ENCODE results near the gene CDC20.

CDC20 gene

GRCh38 chr1:43354471-43354870 is 4.3 kb upstream of the CDC20 start:
- TF ChIP-seq SIN3A (IDR thresholded peaks at IDR 0.05; ENCODE audit: borderline replicate concordance, insufficient read depth, low read length) (no peak), TAF1 (IDR thresholded peaks at IDR 0.05; ENCODE audit: borderline replicate concordance, insufficient read depth, low read length) (no peak), POLR2AphosphoS5 (IDR thresholded peaks at IDR 0.05; ENCODE audit: low read depth, low read length) (no peak), REST (IDR thresholded peaks at IDR 0.05; ENCODE audit: insufficient read depth in 1 of 2, low read depth in 2 of 2, low read length in 2 of 2) (no peak), FOXP2 (optimal IDR thresholded peaks at IDR 0.05; ENCODE audit: borderline replicate concordance, extremely low read depth, extremely low read length, insufficient read depth) (no peak)

GRCh38 chr1:43354936-43355335 is 3.8 kb upstream of the CDC20 start:
- TF ChIP-seq FOXP2 (optimal IDR thresholded peaks at IDR 0.05; ENCODE audit: borderline replicate concordance, extremely low read depth, extremely low read length, insufficient read depth) (no peak), POLR2AphosphoS5 (IDR thresholded peaks at IDR 0.05; ENCODE audit: low read depth, low read length) (no peak), SIN3A (IDR thresholded peaks at IDR 0.05; ENCODE audit: borderline replicate concordance, insufficient read depth, low read length) (no peak), REST (IDR thresholded peaks at IDR 0.05; ENCODE audit: insufficient read depth in 1 of 2, low read depth in 2 of 2, low read length in 2 of 2) (no peak), TAF1 (IDR thresholded peaks at IDR 0.05; ENCODE audit: borderline replicate concordance, insufficient read depth, low read length) (no peak)

GRCh38 chr1:43357251-43357650 is 1.5 kb upstream of the CDC20 start:
- TF ChIP-seq POLR2AphosphoS5 (IDR thresholded peaks at IDR 0.05; ENCODE audit: low read depth, low read length) (no peak), REST (IDR thresholded peaks at IDR 0.05; ENCODE audit: insufficient read depth in 1 of 2, low read depth in 2 of 2, low read length in 2 of 2) (no peak), FOXP2 (optimal IDR thresholded peaks at IDR 0.05; ENCODE audit: borderline replicate concordance, extremely low read depth, extremely low read length, insufficient read depth) (no peak), SIN3A (IDR thresholded peaks at IDR 0.05; ENCODE audit: borderline replicate concordance, insufficient read depth, low read length) (no peak), TAF1 (IDR thresholded peaks at IDR 0.05; ENCODE audit: borderline replicate concordance, insufficient read depth, low read length) (no peak)

DNA sequence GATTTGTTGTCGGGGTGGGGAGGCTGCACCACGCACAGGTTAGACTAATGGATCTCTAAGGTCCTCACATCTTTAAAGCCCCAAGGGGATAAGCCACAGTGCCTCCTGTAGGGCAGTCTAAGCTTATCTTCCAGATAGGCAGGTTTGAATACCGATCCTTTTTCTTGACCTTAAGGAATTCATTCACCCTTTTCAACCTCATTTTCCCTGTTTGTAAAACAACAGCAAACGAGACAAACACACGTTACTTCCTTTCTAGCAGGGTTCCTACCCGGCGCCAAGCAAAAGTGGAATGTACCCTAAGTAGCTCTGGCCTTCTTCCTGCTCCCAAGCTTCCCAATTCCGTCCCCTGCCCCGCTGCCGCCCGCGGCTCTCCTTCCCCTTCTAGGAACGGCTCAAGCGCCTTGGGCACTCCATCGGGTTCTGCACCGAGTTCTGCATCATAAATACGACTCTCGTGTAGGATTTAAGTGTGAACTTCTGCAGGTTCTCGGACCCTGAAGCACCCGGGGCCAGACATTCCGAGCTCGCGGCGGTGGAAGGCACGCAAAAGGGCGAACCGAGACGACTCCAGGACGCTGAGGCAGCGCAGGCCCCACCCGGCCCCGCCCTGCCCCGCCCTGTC is 548 bp upstream of the CDC20 start:
- TF ChIP-seq POLR2AphosphoS5 (IDR thresholded peaks at IDR 0.05; ENCODE audit: low read depth, low read length): peak; percentile 85
- no peak for TF ChIP-seq FOXP2 (optimal IDR thresholded peaks at IDR 0.05; ENCODE audit: borderline replicate concordance, extremely low read depth, extremely low read length, insufficient read depth)

DNA sequence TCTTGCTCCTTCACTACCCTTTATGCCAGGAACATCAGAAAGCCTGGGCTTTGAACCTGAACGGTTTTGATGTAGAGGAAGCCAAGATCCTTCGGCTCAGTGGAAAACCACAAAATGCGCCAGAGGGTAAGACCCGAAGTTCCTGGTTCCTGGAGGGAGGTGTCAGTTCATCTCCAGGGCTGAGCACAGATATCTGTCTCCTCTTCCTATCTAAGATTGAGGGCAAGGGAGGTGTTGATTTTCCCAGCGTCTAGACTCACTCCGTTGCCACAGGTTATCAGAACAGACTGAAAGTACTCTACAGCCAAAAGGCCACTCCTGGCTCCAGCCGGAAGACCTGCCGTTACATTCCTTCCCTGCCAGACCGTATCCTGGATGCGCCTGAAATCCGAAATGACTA is 915 bp downstream of the CDC20 start:
- TF ChIP-seq POLR2AphosphoS5 (IDR thresholded peaks at IDR 0.05; ENCODE audit: low read depth, low read length): no peak
- no peak for TF ChIP-seq FOXP2 (optimal IDR thresholded peaks at IDR 0.05; ENCODE audit: borderline replicate concordance, extremely low read depth, extremely low read length, insufficient read depth)
- no peak for TF ChIP-seq SIN3A (IDR thresholded peaks at IDR 0.05; ENCODE audit: borderline replicate concordance, insufficient read depth, low read length)
- no peak for TF ChIP-seq TAF1 (IDR thresholded peaks at IDR 0.05; ENCODE audit: borderline replicate concordance, insufficient read depth, low read length)
- TF ChIP-seq REST (IDR thresholded peaks at IDR 0.05; ENCODE audit: insufficient read depth in 1 of 2, low read depth in 2 of 2, low read length in 2 of 2): no peak
